HCT116 (cell line): ENCODE measurements around the gene MLH1. TPM values are rescaled to one million over a fixed set of nuclear protein-coding genes. Genes with fewer than 3 reads are reported as not detected.

ENCODE experiments used
- ATAC-seq: fragments of 200-7000 bp; cut with Tn5 transposase; 2 replicates; pipeline ENCODE4 v1.9.1; 2020; ENCODE audit warnings: mild to moderate bottlenecking, moderate library complexity
- BruUV-seq: library from RNA; stranded (reverse); fragments of 400-500 nt; replicated peaks from 2 replicates; lab custom pipeline; 2021; lab: Mats Ljungman, UMichigan
- CTCF ChIA-PET: fragments of 300-600 bp; sonication (Branson Sonifier 250); formaldehyde crosslinking; loops from one replicate; lab custom pipeline; 2021; ENCODE audit warnings: antibody characterized with exemption; lab: Charles Lee
- POLR2A ChIA-PET: fragments of 300-600, 350-600 bp; sonication (Branson Sonifier 250); formaldehyde crosslinking; loops from one replicate; lab custom pipeline; 2021; ENCODE audit warnings: antibody characterized with exemption; lab: Charles Lee
- RAD21 ChIA-PET, 2 experiments: fragments of 300-600 bp; sonication (Branson Sonifier 250); formaldehyde crosslinking; loops; one replicate each; lab custom pipeline; 2023; ENCODE audit warnings: low total read pairs in 2 of 2; ENCODE audit not compliant: uncharacterized antibody in 2 of 2, unreplicated experiment in 2 of 2, low non-redundant PET in 1 of 2; lab: Charles Lee
- DNase-seq: peaks from one replicate; pipeline ENCODE4 v3.0.0-alpha.2; 2010; ENCODE audit warnings: low read depth, low spot score
- H2AFZ ChIP-seq: fragments of 200-600 bp; shearing (Covaris generic), sonication (generic); 2 replicates; pipeline ENCODE4 v1.6.1; 2017; ENCODE audit warnings: low read depth, mixed run types, mixed read lengths, antibody characterized with exemption, low read length; ENCODE audit not compliant: poor library complexity, severe bottlenecking
- H3K27ac ChIP-seq: 2 replicates; pipeline ENCODE4 v1.5.1; 2012; ENCODE audit warnings: low read depth, low read length
- H3K27me3 ChIP-seq: fragments of 200-600 bp; sonication (generic); 2 replicates; pipeline ENCODE4 v1.6.1; 2016; ENCODE audit warnings: mixed run types, low read length, mixed read lengths; ENCODE audit not compliant: insufficient read depth
- H3K36me3 ChIP-seq, 2 experiments: fragments of 200-500 bp in 1 of 2; fragments of 200-600 bp in 1 of 2; sonication (Bioruptor generic) in 1 of 2; sonication (generic) in 1 of 2; 2 replicates each; pipeline versions ENCODE4 v1.5.1 to v1.6.1; 2014 to 2016; ENCODE audit warnings: low read length in 2 of 2, inconsistent platforms in 1 of 2, mixed read lengths in 1 of 2, mixed run types in 1 of 2; ENCODE audit not compliant: insufficient read depth in 2 of 2, control insufficient read depth in 1 of 2
- H3K4me1 ChIP-seq, 2 experiments: fragments of 200-600 bp in 1 of 2; sonication (generic) in 1 of 2; 2 replicates each; pipeline versions ENCODE4 v1.5.1 to v1.6.1; 2012 to 2017; ENCODE audit warnings: low read length in 2 of 2, inconsistent platforms in 1 of 2, mild to moderate bottlenecking in 1 of 2, mixed read lengths in 1 of 2, mixed run types in 1 of 2, moderate library complexity in 1 of 2; ENCODE audit not compliant: insufficient read depth in 2 of 2, control insufficient read depth in 1 of 2
- H3K4me2 ChIP-seq: fragments of 200-600 bp; sonication (generic); 2 replicates; pipeline ENCODE4 v1.6.1; 2017; ENCODE audit warnings: mixed run types, low read length, mixed read lengths
- H3K4me3 ChIP-seq, 2 experiments: fragments of 200-600 bp in 1 of 2; sonication (generic) in 1 of 2; replicated peaks in 1 of 2; 2 replicates each; pipeline ENCODE4 v1.5.1; 2011 to 2016; ENCODE audit warnings: low read length in 2 of 2, control low read depth in 1 of 2, low read depth in 1 of 2, mild to moderate bottlenecking in 1 of 2, mixed read lengths in 1 of 2, mixed run types in 1 of 2
- H3K79me2 ChIP-seq: fragments of 200-600 bp; sonication (generic); 2 replicates; pipeline ENCODE4 v1.6.1; 2017; ENCODE audit warnings: mild to moderate bottlenecking, mixed run types, low read length, moderate library complexity, mixed read lengths; ENCODE audit not compliant: insufficient read depth
- H3K9ac ChIP-seq: fragments of 200-600 bp; sonication (generic); 2 replicates; pipeline ENCODE4 v1.6.1; 2016; ENCODE audit warnings: low read length, mixed read lengths
- H3K9me2 ChIP-seq: fragments of 200-600 bp; sonication (generic), shearing (Covaris generic); 2 replicates; pipeline ENCODE4 v1.6.1; 2017; ENCODE audit warnings: mixed run types, mild to moderate bottlenecking, moderate library complexity; ENCODE audit not compliant: insufficient read depth
- H3K9me3 ChIP-seq, 2 experiments: fragments of 200-500 bp in 1 of 2; fragments of 200-600 bp in 1 of 2; sonication (Bioruptor generic) in 1 of 2; sonication (generic) in 1 of 2; 2 replicates each; pipeline ENCODE4 v1.6.1; 2014 to 2017; ENCODE audit warnings: low read length in 2 of 2, mixed read lengths in 2 of 2, inconsistent platforms in 1 of 2, low read depth in 1 of 2, mild to moderate bottlenecking in 1 of 2, mixed run types in 1 of 2, moderate library complexity in 1 of 2; ENCODE audit not compliant: control insufficient read depth in 1 of 2, insufficient read depth in 1 of 2
- H4K20me1 ChIP-seq: fragments of 200-600 bp; sonication (generic), shearing (Covaris generic); 2 replicates; pipeline ENCODE4 v1.6.1; 2017; ENCODE audit warnings: mixed run types, mild to moderate bottlenecking, moderate library complexity; ENCODE audit not compliant: insufficient read depth
- CBX3 ChIP-seq: IDR thresholded peaks from 2 replicates; pipeline ENCODE4 v1.6.1; 2012; ENCODE audit warnings: low read depth
- CEBPB ChIP-seq: IDR thresholded peaks from 2 replicates; pipeline ENCODE4 v1.6.1; 2012; ENCODE audit warnings: low read depth
- EGR1 ChIP-seq: IDR thresholded peaks from 2 replicates; pipeline ENCODE4 v1.6.1; 2012; ENCODE audit warnings: low read depth
- ELF1 ChIP-seq: IDR thresholded peaks from 2 replicates; pipeline ENCODE4 v1.6.1; 2012; ENCODE audit warnings: low read depth, borderline replicate concordance
- FOSL1 ChIP-seq: IDR thresholded peaks from 2 replicates; pipeline ENCODE4 v1.6.1; 2012; ENCODE audit warnings: low read depth
- JUND ChIP-seq: IDR thresholded peaks from 2 replicates; pipeline ENCODE4 v1.6.1; 2012
- POLR2A ChIP-seq: IDR thresholded peaks from 2 replicates; pipeline ENCODE4 v1.7.0; 2011; ENCODE audit warnings: borderline replicate concordance; ENCODE audit not compliant: insufficient read depth, insufficient read length; ENCODE audit errors: extremely low read depth
- POLR2AphosphoS5 ChIP-seq: IDR thresholded peaks from 2 replicates; pipeline ENCODE4 v1.6.1; 2011; ENCODE audit warnings: mild to moderate bottlenecking, low read depth, low read length, moderate library complexity
- RAD21 ChIP-seq: IDR thresholded peaks from 2 replicates; pipeline ENCODE4 v1.6.1; 2012; ENCODE audit warnings: low read depth, mild to moderate bottlenecking
- SIN3A ChIP-seq: IDR thresholded peaks from 2 replicates; pipeline ENCODE4 v1.6.1; 2012; ENCODE audit warnings: low read depth
- SP1 ChIP-seq: IDR thresholded peaks from 2 replicates; pipeline ENCODE4 v1.6.1; 2012; ENCODE audit warnings: low read depth
- SRF ChIP-seq: IDR thresholded peaks from 2 replicates; pipeline ENCODE4 v1.6.1; 2012; ENCODE audit warnings: low read depth
- TCF7L2 ChIP-seq: IDR thresholded peaks from 2 replicates; pipeline ENCODE4 v1.7.0; 2011; ENCODE audit warnings: borderline replicate concordance, inconsistent platforms; ENCODE audit not compliant: insufficient read depth, insufficient read length; ENCODE audit errors: extremely low read depth
- YY1 ChIP-seq: IDR thresholded peaks from 2 replicates; pipeline ENCODE4 v1.6.1; 2011; ENCODE audit warnings: low read length, low read depth, moderate library complexity, mild to moderate bottlenecking; ENCODE audit not compliant: insufficient replicate concordance; ENCODE audit errors: extremely low read depth
- ZFX ChIP-seq: fragments of 450-650 bp; IDR thresholded peaks from 2 replicates; pipeline ENCODE4 v1.6.1; 2017
- ZNF274 ChIP-seq: fragments of 200-500 bp; sonication (Bioruptor generic); IDR thresholded peaks from 2 replicates; pipeline ENCODE4 v1.6.1; 2014; ENCODE audit warnings: mild to moderate bottlenecking, low read depth, low read length, inconsistent platforms
- intact Hi-C: fragments of 100-400 bp; cut with micrococcal nuclease; formaldehyde crosslinking; loops from 2 replicates; pipeline ENCODE4 v1.10.0; 2022
- total RNA-seq: library from RNA; stranded (reverse); gene quantifications from one replicate; pipeline ENCODE4 v1.2.1, GENCODE V29; 2021; ENCODE audit not compliant: unreplicated experiment
- TF ChIP-seq, protein P1 (sequence below): IDR thresholded peaks from 2 replicates; pipeline ENCODE4 v1.6.1; 2012; ENCODE audit warnings: low read depth
- TF ChIP-seq, protein P2 (sequence below): IDR thresholded peaks from 2 replicates; pipeline ENCODE4 v1.6.1; 2012
- TF ChIP-seq, protein P3 (sequence below), 3 experiments: fragments of 200-600 bp in 1 of 3; sonication (generic) in 1 of 3; IDR thresholded peaks in 2 of 3; conservative IDR thresholded peaks in 1 of 3; 2 replicates each; pipeline ENCODE4 v1.5.1; 2012 to 2017; ENCODE audit warnings: low read depth in 2 of 3, low read length in 2 of 3, antibody characterized with exemption in 1 of 3, borderline replicate concordance in 1 of 3, control low read depth in 1 of 3, mild to moderate bottlenecking in 1 of 3, mixed read lengths in 1 of 3, mixed run types in 1 of 3, moderate library complexity in 1 of 3; ENCODE audit not compliant: insufficient read depth in 1 of 3
- TF ChIP-seq, protein P4 (sequence below): IDR thresholded peaks from 2 replicates; pipeline ENCODE4 v1.6.1; 2012

The MLH1 gene
- total RNA-seq, 1 experiment from 2014 or later: 9.6 TPM

DNA sequence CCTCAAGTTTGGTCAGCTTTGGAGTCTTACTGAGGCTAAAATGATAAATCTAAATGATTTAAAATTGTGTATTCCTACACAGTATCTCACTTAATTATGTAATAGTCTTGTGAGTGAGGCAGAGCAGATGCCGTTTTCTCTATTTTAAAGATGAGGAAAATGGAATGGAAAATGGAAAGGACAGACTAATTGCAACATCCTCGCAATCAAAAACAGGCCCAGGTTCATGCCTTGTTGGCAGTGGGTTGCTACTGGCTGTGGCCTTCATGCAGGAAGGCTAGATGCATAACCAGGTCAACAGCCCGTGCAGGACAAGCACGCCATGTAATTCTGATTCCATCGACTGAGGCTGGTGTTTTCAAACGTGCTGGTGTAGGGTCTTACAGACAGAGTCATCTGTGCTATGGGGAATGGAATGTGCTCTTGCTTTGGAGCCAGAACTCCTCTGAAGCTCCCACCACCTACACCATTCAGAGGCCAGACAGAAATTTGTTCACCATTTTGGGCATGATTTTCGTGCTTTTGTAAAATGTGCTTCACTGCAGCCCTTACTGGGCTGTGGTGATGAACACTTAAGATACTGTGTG, 37.9 kb downstream of the MLH1 start:
- H3K4me2 ChIP-seq: no peak overlapping the region
- H3K9me3 ChIP-seq: peaks cover 3 to 6% of the 10 kb centered on the region in 2 experiments; a peak in 3 of 4 replicates
- RAD21 ChIA-PET: no interaction called here
- no peaks in the 10 kb centered on the region for H3K27me3 ChIP-seq
- H3K9me2 ChIP-seq: no peaks in the 10 kb centered on the region
- H3K4me3 ChIP-seq: no peak overlapping the region
- BruUV-seq: no TSS peak
- H4K20me1 ChIP-seq: no peaks in the 10 kb centered on the region; the same call in 1 of the 2 replicates
- H2AFZ ChIP-seq: no peak overlapping the region
- no peak overlapping the region for H3K9ac ChIP-seq
- POLR2A ChIA-PET: no interaction called here
- ATAC-seq: no peak
- peaks cover 13 to 54% of the 10 kb centered on the region in 2 experiments for H3K36me3 ChIP-seq
- TF ChIP-seq POLR2A (no peak), CBX3 (no peak), CEBPB (no peak), ELF1 (no peak), SIN3A (no peak), ZNF274 (no peak), SP1 (no peak), JUND (no peak), FOSL1 (no peak), TCF7L2 (no peak), YY1 (no peak), RAD21 (no peak), EGR1 (no peak), POLR2AphosphoS5 (no peak), ZFX (no peak), SRF (no peak)
- TF ChIP-seq, protein P1, sequence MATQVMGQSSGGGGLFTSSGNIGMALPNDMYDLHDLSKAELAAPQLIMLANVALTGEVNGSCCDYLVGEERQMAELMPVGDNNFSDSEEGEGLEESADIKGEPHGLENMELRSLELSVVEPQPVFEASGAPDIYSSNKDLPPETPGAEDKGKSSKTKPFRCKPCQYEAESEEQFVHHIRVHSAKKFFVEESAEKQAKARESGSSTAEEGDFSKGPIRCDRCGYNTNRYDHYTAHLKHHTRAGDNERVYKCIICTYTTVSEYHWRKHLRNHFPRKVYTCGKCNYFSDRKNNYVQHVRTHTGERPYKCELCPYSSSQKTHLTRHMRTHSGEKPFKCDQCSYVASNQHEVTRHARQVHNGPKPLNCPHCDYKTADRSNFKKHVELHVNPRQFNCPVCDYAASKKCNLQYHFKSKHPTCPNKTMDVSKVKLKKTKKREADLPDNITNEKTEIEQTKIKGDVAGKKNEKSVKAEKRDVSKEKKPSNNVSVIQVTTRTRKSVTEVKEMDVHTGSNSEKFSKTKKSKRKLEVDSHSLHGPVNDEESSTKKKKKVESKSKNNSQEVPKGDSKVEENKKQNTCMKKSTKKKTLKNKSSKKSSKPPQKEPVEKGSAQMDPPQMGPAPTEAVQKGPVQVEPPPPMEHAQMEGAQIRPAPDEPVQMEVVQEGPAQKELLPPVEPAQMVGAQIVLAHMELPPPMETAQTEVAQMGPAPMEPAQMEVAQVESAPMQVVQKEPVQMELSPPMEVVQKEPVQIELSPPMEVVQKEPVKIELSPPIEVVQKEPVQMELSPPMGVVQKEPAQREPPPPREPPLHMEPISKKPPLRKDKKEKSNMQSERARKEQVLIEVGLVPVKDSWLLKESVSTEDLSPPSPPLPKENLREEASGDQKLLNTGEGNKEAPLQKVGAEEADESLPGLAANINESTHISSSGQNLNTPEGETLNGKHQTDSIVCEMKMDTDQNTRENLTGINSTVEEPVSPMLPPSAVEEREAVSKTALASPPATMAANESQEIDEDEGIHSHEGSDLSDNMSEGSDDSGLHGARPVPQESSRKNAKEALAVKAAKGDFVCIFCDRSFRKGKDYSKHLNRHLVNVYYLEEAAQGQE: no peak
- TF ChIP-seq, protein P2, sequence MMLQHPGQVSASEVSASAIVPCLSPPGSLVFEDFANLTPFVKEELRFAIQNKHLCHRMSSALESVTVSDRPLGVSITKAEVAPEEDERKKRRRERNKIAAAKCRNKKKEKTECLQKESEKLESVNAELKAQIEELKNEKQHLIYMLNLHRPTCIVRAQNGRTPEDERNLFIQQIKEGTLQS: no peak
- TF ChIP-seq, protein P3, sequence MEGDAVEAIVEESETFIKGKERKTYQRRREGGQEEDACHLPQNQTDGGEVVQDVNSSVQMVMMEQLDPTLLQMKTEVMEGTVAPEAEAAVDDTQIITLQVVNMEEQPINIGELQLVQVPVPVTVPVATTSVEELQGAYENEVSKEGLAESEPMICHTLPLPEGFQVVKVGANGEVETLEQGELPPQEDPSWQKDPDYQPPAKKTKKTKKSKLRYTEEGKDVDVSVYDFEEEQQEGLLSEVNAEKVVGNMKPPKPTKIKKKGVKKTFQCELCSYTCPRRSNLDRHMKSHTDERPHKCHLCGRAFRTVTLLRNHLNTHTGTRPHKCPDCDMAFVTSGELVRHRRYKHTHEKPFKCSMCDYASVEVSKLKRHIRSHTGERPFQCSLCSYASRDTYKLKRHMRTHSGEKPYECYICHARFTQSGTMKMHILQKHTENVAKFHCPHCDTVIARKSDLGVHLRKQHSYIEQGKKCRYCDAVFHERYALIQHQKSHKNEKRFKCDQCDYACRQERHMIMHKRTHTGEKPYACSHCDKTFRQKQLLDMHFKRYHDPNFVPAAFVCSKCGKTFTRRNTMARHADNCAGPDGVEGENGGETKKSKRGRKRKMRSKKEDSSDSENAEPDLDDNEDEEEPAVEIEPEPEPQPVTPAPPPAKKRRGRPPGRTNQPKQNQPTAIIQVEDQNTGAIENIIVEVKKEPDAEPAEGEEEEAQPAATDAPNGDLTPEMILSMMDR (IDR thresholded peaks at IDR 0.05 in 2 of 3, conservative IDR thresholded peaks at IDR 0.05 in 1 of 3; ENCODE audit: borderline replicate concordance in 1 of 3, insufficient read depth in 1 of 3, low read depth in 2 of 3, low read length in 2 of 3): no peak
- TF ChIP-seq, protein P4, sequence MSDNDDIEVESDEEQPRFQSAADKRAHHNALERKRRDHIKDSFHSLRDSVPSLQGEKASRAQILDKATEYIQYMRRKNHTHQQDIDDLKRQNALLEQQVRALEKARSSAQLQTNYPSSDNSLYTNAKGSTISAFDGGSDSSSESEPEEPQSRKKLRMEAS: no peak
- TF ChIP-seq, all 23 proteins: peak for 0
- intact Hi-C loops: no loop called here
- Histone ChIP-seq H3K4me1 (no peaks in the 10 kb centered on the region), H3K79me2 (no peaks in the 10 kb centered on the region; the same call in 1 of the 2 replicates), H3K27ac (no peak overlapping the region)
- DNase-seq: no peak
- CTCF ChIA-PET: no interaction called here
